Right lobe of liver (tissue), 6 donors: ENCODE measurements around the gene APC2. TPM values are rescaled to one million over a fixed set of nuclear protein-coding genes. Genes with fewer than 3 reads are reported as not detected.

Experiments
- ATAC-seq, 4 donors: fragments of 200-7000 bp; cut with Tn5 transposase; one replicate each; pipeline ENCODE4 v1.9.1; 2020; ENCODE audit warnings: mild to moderate bottlenecking in 4 of 4, moderate library complexity in 4 of 4
- DNase-seq, 3 donors: peaks; one replicate each; pipeline ENCODE4 v3.0.0-alpha.2; 2020
- H3K27ac ChIP-seq, 3 donors: fragments of 200-600 bp; one replicate each; pipeline ENCODE4 v1.8.0; 2022
- H3K27me3 ChIP-seq, 2 donors: fragments of 200-600 bp; one replicate each; pipeline ENCODE4 v1.8.0; 2022
- H3K36me3 ChIP-seq, 4 donors: fragments of 200-600 bp; sonication (generic) in 1 of 4; one replicate each; pipeline versions ENCODE4 v1.5.1 to v1.8.0; 2017 to 2022; ENCODE audit warnings: control low read depth in 1 of 4
- H3K4me1 ChIP-seq, 4 donors: fragments of 200-600 bp; sonication (generic) in 1 of 4; one replicate each; pipeline versions ENCODE4 v1.5.1 to v1.8.0; 2017 to 2022; ENCODE audit warnings: control low read depth in 1 of 4
- H3K4me3 ChIP-seq, 3 donors: fragments of 200-600 bp; one replicate each; pipeline ENCODE4 v1.8.0; 2022
- H3K9me3 ChIP-seq, 4 donors: fragments of 200-600 bp; sonication (generic) in 1 of 4; one replicate each; pipeline versions ENCODE4 v1.5.1 to v1.8.0; 2017 to 2022; ENCODE audit warnings: control low read depth in 1 of 4
- POLR2A ChIP-seq: fragments of 450-650 bp; IDR thresholded peaks from one replicate; pipeline ENCODE4 v1.6.1; 2017; ENCODE audit warnings: antibody characterized with exemption, mild to moderate bottlenecking
- WGBS: methylation state at CpG from one replicate; pipeline ENCODE4 v1.1.6; 2018; ENCODE audit warnings: low coverage, low lambda C conversion rate; ENCODE audit not compliant: insufficient coverage; ENCODE audit errors: missing lambda C conversion rate; 5-methylcytosine and 5-hydroxymethylcytosine counted together
- intact Hi-C, 2 donors: fragments of 100-400 bp; cut with DNase I; formaldehyde crosslinking; loops; one replicate each; pipeline versions ENCODE4 v1.11.2 to v1.14.1; 2022
- total RNA-seq, 6 experiments: library from RNA; depleted of rRNA in 2 of 6; stranded (reverse); fragments of >200 nt in 2 of 6; fragmentation: NEBNext Ultra II Directional in 3 of 6; extraction: Animal tissue kit (Norgen Biotek cat#: 25700) in 3 of 6; gene quantifications; one replicate each; pipeline versions ENCODE4 v1.1.0 to v1.2.4, GENCODE V29; 2016 to 2023
- TF ChIP-seq, protein P1 (sequence below), 4 donors: fragments of 200-600 bp in 3 of 4; fragments of 450-650 bp in 1 of 4; IDR thresholded peaks; one replicate each; pipeline versions ENCODE4 v1.5.1 to v1.8.0; 2016 to 2022; ENCODE audit warnings: antibody characterized with exemption in 4 of 4, mild to moderate bottlenecking in 2 of 4
- donor health status: DM: no; HTN: yes; CAD: no.
- donor health status: DM: no; HTN: no; CAD: no.
- donor health status: DM: no; HTN: no; CAD: no.
- donor health status: DM: no; HTN: yes; CAD: no.
- donor health status: DM: no; HTN: yes; CAD: no.

APC2 gene
- total RNA-seq, 6 experiments from 2014 or later, result 0.06 to 0.13 (median 0.06) TPM; not detected in 3

GRCh38 chr19:1502433-1503088 lies 52.6 kb downstream of the APC2 start:
- 70% methylated on average over 14 of the region's 14 CpGs for WGBS
- Histone ChIP-seq H3K9me3 (no peaks in the 10 kb centered on the region), H3K4me1 (peaks cover 0 to 16% (median 8%) of the 10 kb centered on the region in 4 donors), H3K27ac (no peak overlapping the region), H3K36me3 (no peaks in the 10 kb centered on the region), H3K4me3 (no peak overlapping the region), H3K27me3 (no peaks in the 10 kb centered on the region)
- DNase-seq, result no peak
- TF ChIP-seq POLR2A, result no peak
- TF ChIP-seq, protein P1, sequence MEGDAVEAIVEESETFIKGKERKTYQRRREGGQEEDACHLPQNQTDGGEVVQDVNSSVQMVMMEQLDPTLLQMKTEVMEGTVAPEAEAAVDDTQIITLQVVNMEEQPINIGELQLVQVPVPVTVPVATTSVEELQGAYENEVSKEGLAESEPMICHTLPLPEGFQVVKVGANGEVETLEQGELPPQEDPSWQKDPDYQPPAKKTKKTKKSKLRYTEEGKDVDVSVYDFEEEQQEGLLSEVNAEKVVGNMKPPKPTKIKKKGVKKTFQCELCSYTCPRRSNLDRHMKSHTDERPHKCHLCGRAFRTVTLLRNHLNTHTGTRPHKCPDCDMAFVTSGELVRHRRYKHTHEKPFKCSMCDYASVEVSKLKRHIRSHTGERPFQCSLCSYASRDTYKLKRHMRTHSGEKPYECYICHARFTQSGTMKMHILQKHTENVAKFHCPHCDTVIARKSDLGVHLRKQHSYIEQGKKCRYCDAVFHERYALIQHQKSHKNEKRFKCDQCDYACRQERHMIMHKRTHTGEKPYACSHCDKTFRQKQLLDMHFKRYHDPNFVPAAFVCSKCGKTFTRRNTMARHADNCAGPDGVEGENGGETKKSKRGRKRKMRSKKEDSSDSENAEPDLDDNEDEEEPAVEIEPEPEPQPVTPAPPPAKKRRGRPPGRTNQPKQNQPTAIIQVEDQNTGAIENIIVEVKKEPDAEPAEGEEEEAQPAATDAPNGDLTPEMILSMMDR (IDR thresholded peaks at IDR 0.05), result no peak
- intact Hi-C loops, result loop anchor here in 1 of 2 donors (10.0 kb wide), 1 partner anchor 218 kb away; the partner anchor contains the start of gene EFNA2
- no peak for ATAC-seq

DNA sequence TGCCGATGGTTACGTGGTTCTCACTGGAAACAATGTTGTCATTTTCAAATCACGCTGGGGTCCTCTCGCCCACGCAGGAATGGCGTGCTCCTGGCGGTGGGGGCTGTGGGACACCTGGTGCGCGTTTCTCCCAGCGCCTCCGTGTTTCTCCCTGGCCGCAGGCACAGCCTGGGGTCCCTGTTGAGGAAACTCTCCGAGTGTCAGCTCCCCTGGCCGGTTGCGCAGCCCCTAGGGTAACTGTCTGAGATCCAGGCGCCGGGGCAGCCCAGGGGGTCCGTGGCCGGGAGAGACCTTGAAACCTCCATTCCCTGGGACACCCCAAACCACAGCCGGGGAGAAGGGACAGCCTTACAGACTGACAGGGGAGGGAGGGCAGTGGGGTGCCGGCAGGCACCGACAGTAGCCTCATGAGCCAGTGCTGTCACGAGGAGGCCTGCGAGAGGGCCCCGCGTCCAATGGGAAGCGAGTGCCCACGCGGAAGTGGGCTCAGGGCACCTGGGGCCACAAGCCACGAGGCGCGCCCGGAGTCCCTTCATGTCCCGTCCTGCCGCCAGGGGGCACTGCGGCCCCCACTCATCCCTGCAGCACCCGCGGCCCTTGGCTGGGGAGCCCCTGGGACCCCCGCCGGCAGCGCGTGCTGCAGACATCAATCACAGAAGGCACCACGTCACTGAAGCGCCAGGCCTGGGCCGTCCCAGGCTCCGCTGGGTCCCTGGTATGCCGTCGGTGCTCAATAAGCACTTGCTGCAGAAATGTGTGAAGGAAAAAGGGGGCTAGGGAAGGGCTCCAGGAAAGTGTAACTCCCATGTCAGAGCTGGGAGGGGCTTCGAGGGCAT lies 53.4 kb downstream of the APC2 start:
- ATAC-seq (peak in 1 of 4 donors; percentile 5), DNase-seq (no peak)
- no peak for TF ChIP-seq POLR2A
- TF ChIP-seq, protein P1 (IDR thresholded peaks at IDR 0.05), result peak; percentile 56 to 78 (median 70)
- 43% methylated on average over 15 of the region's 49 CpGs for WGBS
- H3K36me3 ChIP-seq, result no peaks in the 10 kb centered on the region
- no peaks in the 10 kb centered on the region for H3K27me3 ChIP-seq
- no peaks in the 10 kb centered on the region for H3K9me3 ChIP-seq
- peaks cover 0 to 12% (median 5%) of the 10 kb centered on the region in 4 donors for H3K4me1 ChIP-seq
- intact Hi-C loops, result loop anchor here in 1 of 2 donors (10.0 kb wide), 1 partner anchor 219 kb away; the partner anchor contains the start of gene EFNA2
- no peak overlapping the region for H3K27ac ChIP-seq
- no peak overlapping the region for H3K4me3 ChIP-seq

GRCh38 chr19:1503925-1504773 lies 54.2 kb downstream of the APC2 start:
- TF ChIP-seq, protein P1 (IDR thresholded peaks at IDR 0.05), result no peak
- no peak for DNase-seq
- no peaks in the 10 kb centered on the region for H3K27me3 ChIP-seq

GRCh38 chr19:1505012-1505411 lies 55.1 kb downstream of the APC2 start:
- no peaks in the 10 kb centered on the region for H3K27me3 ChIP-seq
- no peak for ATAC-seq
- H3K4me3 ChIP-seq, result no peak overlapping the region
- no peak for DNase-seq
- intact Hi-C loops, result loop anchor here in 1 of 2 donors (10.0 kb wide), 1 partner anchor 220 kb away; the partner anchor contains the start of gene EFNA2
- TF ChIP-seq, protein P1 (IDR thresholded peaks at IDR 0.05), result no peak
- no peak for TF ChIP-seq POLR2A
- H3K4me1 ChIP-seq, result peaks cover 0 to 12% (median 5%) of the 10 kb centered on the region in 4 donors
- H3K9me3 ChIP-seq, result no peaks in the 10 kb centered on the region
- WGBS, result 84% methylated on average over 8 of the region's 8 CpGs
- H3K27ac ChIP-seq, result no peak overlapping the region
- H3K36me3 ChIP-seq, result no peaks in the 10 kb centered on the region

More at GRCh38 chr19:1503925-1504773, 54.2 kb downstream of the APC2 start:
- Histone ChIP-seq H3K9me3 (no peaks in the 10 kb centered on the region), H3K4me3 (no peak overlapping the region), H3K36me3 (no peaks in the 10 kb centered on the region), H3K27ac (no peak overlapping the region), H3K4me1 (peaks cover 0 to 12% (median 5%) of the 10 kb centered on the region in 4 donors)
- intact Hi-C loops, result loop anchor here in 1 of 2 donors (10.0 kb wide), 1 partner anchor 219 kb away; the partner anchor contains the start of gene EFNA2
- no peak for ATAC-seq
- 48% methylated on average over 12 of the region's 23 CpGs for WGBS
